ENCODE measurements around the gene PRKRIP1.

DNA sequence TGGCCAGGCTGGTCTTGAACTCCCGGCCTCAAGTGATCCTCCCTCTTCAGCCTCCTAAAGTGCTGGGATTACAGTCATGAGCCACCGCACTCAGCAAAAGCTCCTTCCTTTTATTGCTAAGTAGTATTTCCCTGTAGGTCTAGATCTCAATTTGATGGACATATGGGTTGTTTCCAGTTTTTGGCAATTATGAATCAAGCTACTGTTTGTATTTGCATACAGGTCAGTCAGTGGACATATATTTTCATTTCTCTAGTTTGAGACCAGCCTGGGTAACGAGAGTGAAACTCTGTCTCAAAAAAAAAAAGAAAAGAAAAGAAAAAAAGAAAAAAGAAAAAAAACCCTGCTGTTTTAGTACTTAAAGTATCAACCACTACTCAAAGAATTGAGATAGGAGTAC is 6.4 kb upstream of the PRKRIP1 start:
- no peak for TF ChIP-seq POLR2A (IDR thresholded peaks at IDR 0.05)
- TF ChIP-seq, protein P1, sequence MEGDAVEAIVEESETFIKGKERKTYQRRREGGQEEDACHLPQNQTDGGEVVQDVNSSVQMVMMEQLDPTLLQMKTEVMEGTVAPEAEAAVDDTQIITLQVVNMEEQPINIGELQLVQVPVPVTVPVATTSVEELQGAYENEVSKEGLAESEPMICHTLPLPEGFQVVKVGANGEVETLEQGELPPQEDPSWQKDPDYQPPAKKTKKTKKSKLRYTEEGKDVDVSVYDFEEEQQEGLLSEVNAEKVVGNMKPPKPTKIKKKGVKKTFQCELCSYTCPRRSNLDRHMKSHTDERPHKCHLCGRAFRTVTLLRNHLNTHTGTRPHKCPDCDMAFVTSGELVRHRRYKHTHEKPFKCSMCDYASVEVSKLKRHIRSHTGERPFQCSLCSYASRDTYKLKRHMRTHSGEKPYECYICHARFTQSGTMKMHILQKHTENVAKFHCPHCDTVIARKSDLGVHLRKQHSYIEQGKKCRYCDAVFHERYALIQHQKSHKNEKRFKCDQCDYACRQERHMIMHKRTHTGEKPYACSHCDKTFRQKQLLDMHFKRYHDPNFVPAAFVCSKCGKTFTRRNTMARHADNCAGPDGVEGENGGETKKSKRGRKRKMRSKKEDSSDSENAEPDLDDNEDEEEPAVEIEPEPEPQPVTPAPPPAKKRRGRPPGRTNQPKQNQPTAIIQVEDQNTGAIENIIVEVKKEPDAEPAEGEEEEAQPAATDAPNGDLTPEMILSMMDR (IDR thresholded peaks at IDR 0.05): no peak
